Measurements from ENCODE around the gene DCUN1D2. TPM values are rescaled to one million over a fixed set of nuclear protein-coding genes. Genes with fewer than 3 reads are reported as not detected.

DCUN1D2 gene
- total RNA-seq, 2 donors from 2014 or later = 35.8 to 44.7 TPM

- H3K4me1 Mint-ChIP-seq = peaks cover 2% of the 10 kb centered on the region
- H3K9me3 ChIP-seq (ENCODE audit: control insufficient read depth, low read length) = no peaks in the 10 kb centered on the region
- no peaks in the 10 kb centered on the region for H3K27me3 ChIP-seq (ENCODE audit: control insufficient read depth, insufficient read depth, low read length, poor library complexity, severe bottlenecking)
- peaks cover 70% of the 10 kb centered on the region for H3K36me3 Mint-ChIP-seq (ENCODE audit: low read depth)
- no peak overlapping the region for H3K9ac ChIP-seq (ENCODE audit: extremely low read depth, low read length, poor library complexity, severe bottlenecking)
- H3K27me3 Mint-ChIP-seq (ENCODE audit: insufficient read depth) = no peaks in the 10 kb centered on the region
- TF ChIP-seq CTCF (conservative IDR thresholded peaks at IDR 0.05) = no peak
- H3K36me3 ChIP-seq (ENCODE audit: control insufficient read depth, insufficient read depth, low read length) = peaks cover 21% of the 10 kb centered on the region
- H3K4me3 Mint-ChIP-seq = no peak overlapping the region
- 93 to 94% methylated on average over 20 to 27 of the region's 28 CpGs for WGBS, 2 experiments (ENCODE audit: insufficient coverage in 1 of 2, insufficient read length in 1 of 2)
- no peaks in the 10 kb centered on the region for H3K9me3 Mint-ChIP-seq
- H3K27ac ChIP-seq (ENCODE audit: low read depth, low read length) = no peak overlapping the region
- no peak overlapping the region for H3K4me3 ChIP-seq (ENCODE audit: low read length)
- no peak for DNase-seq
- H3K4me1 ChIP-seq (ENCODE audit: control insufficient read depth, insufficient read depth, low read length) = no peaks in the 10 kb centered on the region
- peak overlapping the region; percentile 42 for H3K27ac Mint-ChIP-seq
Observed at GRCh38 chr13:113538689-113539058, 48.2 kb upstream of the DCUN1D2 start.

- Mint-ChIP-seq H3K9me3 (no peaks in the 10 kb centered on the region), H3K27ac (peak overlapping the region; percentile 59), H3K4me3 (no peak overlapping the region), H3K27me3 (ENCODE audit: insufficient read depth) (no peaks in the 10 kb centered on the region), H3K36me3 (ENCODE audit: low read depth) (peaks cover 70% of the 10 kb centered on the region), H3K4me1 (no peaks in the 10 kb centered on the region)
- Histone ChIP-seq H3K27ac (ENCODE audit: low read depth, low read length) (no peak overlapping the region), H3K36me3 (ENCODE audit: control insufficient read depth, insufficient read depth, low read length) (peaks cover 21% of the 10 kb centered on the region), H3K4me1 (ENCODE audit: control insufficient read depth, insufficient read depth, low read length) (no peaks in the 10 kb centered on the region), H3K4me3 (ENCODE audit: low read length) (no peak overlapping the region), H3K9me3 (ENCODE audit: control insufficient read depth, low read length) (no peaks in the 10 kb centered on the region), H3K27me3 (ENCODE audit: control insufficient read depth, insufficient read depth, low read length, poor library complexity, severe bottlenecking) (no peaks in the 10 kb centered on the region), H3K9ac (ENCODE audit: extremely low read depth, low read length, poor library complexity, severe bottlenecking) (no peak overlapping the region)
- 94 to 96% methylated on average over 11 to 21 of the region's 21 CpGs for WGBS, 2 experiments (ENCODE audit: insufficient coverage in 1 of 2, insufficient read length in 1 of 2)
- no peak for DNase-seq
- no peak for TF ChIP-seq CTCF (conservative IDR thresholded peaks at IDR 0.05)
Observed at GRCh38 chr13:113537909-113538688, 47.6 kb upstream of the DCUN1D2 start.

GRCh38 chr13:113537205-113537604 lies 46.7 kb upstream of the DCUN1D2 start:
- no peaks in the 10 kb centered on the region for H3K27me3 Mint-ChIP-seq (ENCODE audit: insufficient read depth)
- Histone ChIP-seq H3K36me3 (ENCODE audit: control insufficient read depth, insufficient read depth, low read length) (peaks cover 21% of the 10 kb centered on the region), H3K9me3 (ENCODE audit: control insufficient read depth, low read length) (no peaks in the 10 kb centered on the region), H3K27ac (ENCODE audit: low read depth, low read length) (no peak overlapping the region), H3K4me3 (ENCODE audit: low read length) (no peak overlapping the region), H3K27me3 (ENCODE audit: control insufficient read depth, insufficient read depth, low read length, poor library complexity, severe bottlenecking) (no peaks in the 10 kb centered on the region), H3K4me1 (ENCODE audit: control insufficient read depth, insufficient read depth, low read length) (no peaks in the 10 kb centered on the region), H3K9ac (ENCODE audit: extremely low read depth, low read length, poor library complexity, severe bottlenecking) (no peak overlapping the region)
- H3K27ac Mint-ChIP-seq = no peak overlapping the region
- DNase-seq = no peak
- H3K9me3 Mint-ChIP-seq = no peaks in the 10 kb centered on the region
- no peak overlapping the region for H3K4me3 Mint-ChIP-seq
- 91 to 93% methylated on average over 18 to 19 of the region's 19 CpGs for WGBS, 2 experiments (ENCODE audit: insufficient coverage in 1 of 2, insufficient read length in 1 of 2)
- peaks cover 68% of the 10 kb centered on the region for H3K36me3 Mint-ChIP-seq (ENCODE audit: low read depth)
- H3K4me1 Mint-ChIP-seq = no peaks in the 10 kb centered on the region
- TF ChIP-seq CTCF (conservative IDR thresholded peaks at IDR 0.05) = no peak
